H9 (cell line): Measurements from ENCODE around the gene KLRC3. TPM values are rescaled to one million over a fixed set of nuclear protein-coding genes. Genes with fewer than 3 reads are reported as not detected.

Experiments used
- DNase-seq: peaks from one replicate; pipeline ENCODE4 v3.0.0-alpha.2; 2017
- H2AFZ ChIP-seq: one replicate; pipeline ENCODE4 v1.6.1; 2013; ENCODE audit warnings: mild to moderate bottlenecking, low read length, control low read depth, moderate library complexity
- H2AK5ac ChIP-seq: 2 replicates; pipeline ENCODE4 v1.6.1; 2013; ENCODE audit warnings: low read length, control low read depth, mixed read lengths; ENCODE audit not compliant: insufficient read length
- H2BK120ac ChIP-seq: one replicate; pipeline ENCODE4 v1.6.1; 2013; ENCODE audit warnings: low read depth, mild to moderate bottlenecking, low read length, control low read depth, inconsistent platforms; ENCODE audit not compliant: poor library complexity, severe bottlenecking
- H2BK12ac ChIP-seq: 2 replicates; pipeline ENCODE4 v1.6.1; 2013; ENCODE audit warnings: low read length, control low read depth, mixed read lengths, low read depth; ENCODE audit not compliant: insufficient read length
- H2BK15ac ChIP-seq: 2 replicates; pipeline ENCODE4 v1.6.1; 2013; ENCODE audit warnings: low read depth, low read length, control low read depth
- H2BK20ac ChIP-seq: one replicate; pipeline ENCODE4 v1.6.1; 2013; ENCODE audit warnings: low read depth, mild to moderate bottlenecking, low read length, control low read depth, inconsistent platforms; ENCODE audit not compliant: poor library complexity, severe bottlenecking
- H2BK5ac ChIP-seq: 2 replicates; pipeline ENCODE4 v1.6.1; 2013; ENCODE audit warnings: low read length, control low read depth, mixed read lengths; ENCODE audit not compliant: insufficient read length
- H3K14ac ChIP-seq: 2 replicates; pipeline ENCODE4 v1.6.1; 2013; ENCODE audit warnings: low read length, control low read depth; ENCODE audit not compliant: insufficient read depth
- H3K18ac ChIP-seq: 2 replicates; pipeline ENCODE4 v1.6.1; 2013; ENCODE audit warnings: low read depth, mild to moderate bottlenecking, mixed read lengths, low read length, control low read depth; ENCODE audit not compliant: insufficient read length
- H3K23ac ChIP-seq: 2 replicates; pipeline ENCODE4 v1.6.1; 2013; ENCODE audit warnings: low read length, control low read depth, mixed read lengths, low read depth; ENCODE audit not compliant: insufficient read length
- H3K23me2 ChIP-seq: 2 replicates; pipeline ENCODE4 v1.6.1; 2013; ENCODE audit warnings: low read depth, mild to moderate bottlenecking, mixed read lengths, low read length, control low read depth; ENCODE audit not compliant: insufficient read length, poor library complexity, severe bottlenecking
- H3K27ac ChIP-seq: 2 replicates; pipeline ENCODE4 v1.5.1; 2013; ENCODE audit warnings: low read length, control low read depth, mixed read lengths, low read depth; ENCODE audit not compliant: insufficient read length
- H3K27me3 ChIP-seq: 2 replicates; pipeline ENCODE4 v1.6.1; 2013; ENCODE audit warnings: low read length, control low read depth, inconsistent platforms; ENCODE audit not compliant: insufficient read depth
- H3K4ac ChIP-seq: 2 replicates; pipeline ENCODE4 v1.6.1; 2013; ENCODE audit warnings: low read depth, mild to moderate bottlenecking, control low read depth, inconsistent platforms, low read length, moderate library complexity
- H3K4me1 ChIP-seq: 2 replicates; pipeline ENCODE4 v1.6.1; 2013; ENCODE audit warnings: low read length, control low read depth, inconsistent platforms; ENCODE audit not compliant: insufficient read depth
- H3K4me2 ChIP-seq: 2 replicates; pipeline ENCODE4 v1.6.1; 2013; ENCODE audit warnings: low read length, control low read depth, mixed read lengths; ENCODE audit not compliant: insufficient read length, insufficient read depth
- H3K56ac ChIP-seq: 2 replicates; pipeline ENCODE4 v1.6.1; 2013; ENCODE audit warnings: low read depth, mild to moderate bottlenecking, mixed read lengths, low read length, control low read depth; ENCODE audit not compliant: insufficient read length
- H3K79me1 ChIP-seq: 2 replicates; pipeline ENCODE4 v1.6.1; 2013; ENCODE audit warnings: low read depth, mild to moderate bottlenecking, moderate library complexity, low read length, control low read depth, inconsistent platforms; ENCODE audit not compliant: insufficient read depth, poor library complexity, severe bottlenecking
- H3K79me2 ChIP-seq: 2 replicates; pipeline ENCODE4 v1.6.1; 2013; ENCODE audit warnings: low read length, control low read depth, inconsistent platforms; ENCODE audit not compliant: insufficient read depth
- H3K9ac ChIP-seq: 2 replicates; pipeline ENCODE4 v1.6.1; 2013; ENCODE audit warnings: low read length, control low read depth, mixed read lengths; ENCODE audit not compliant: insufficient read length; ENCODE audit errors: extremely low read depth
- H3K9me3 ChIP-seq: one replicate; pipeline ENCODE4 v1.6.1; 2013; ENCODE audit warnings: low read depth, low read length, inconsistent platforms; ENCODE audit not compliant: control insufficient read depth
- H3T11ph ChIP-seq: one replicate; pipeline ENCODE4 v1.6.1; 2013; ENCODE audit warnings: mild to moderate bottlenecking, low read length, control low read depth, inconsistent platforms
- H4K20me1 ChIP-seq: one replicate; pipeline ENCODE4 v1.6.1; 2013; ENCODE audit not compliant: control insufficient read depth, insufficient read length, insufficient read depth
- H4K5ac ChIP-seq: 2 replicates; pipeline ENCODE4 v1.6.1; 2013; ENCODE audit warnings: low read depth, mild to moderate bottlenecking, mixed read lengths, low read length, control low read depth; ENCODE audit not compliant: insufficient read length
- H4K8ac ChIP-seq: replicated peaks from 2 replicates; pipeline ENCODE4 v1.6.1; 2013; ENCODE audit warnings: low read length, control low read depth, mixed read lengths, low read depth; ENCODE audit not compliant: insufficient read length
- H4K91ac ChIP-seq: 2 replicates; pipeline ENCODE4 v1.6.1; 2013; ENCODE audit warnings: low read depth, mild to moderate bottlenecking, moderate library complexity, mixed read lengths, low read length, control low read depth; ENCODE audit not compliant: insufficient read length
- H3K27ac Mint-ChIP-seq, 3 experiments: 2 replicates in 2 of 3; 3 replicates in 1 of 3; pipeline ENCODE4 v1.8.0; 2020 to 2021; ENCODE audit warnings: mixed read lengths in 3 of 3, mild to moderate bottlenecking in 1 of 3, moderate library complexity in 1 of 3
- H3K27me3 Mint-ChIP-seq: 2 replicates; pipeline ENCODE4 v1.8.0; 2021; ENCODE audit warnings: low read depth, mild to moderate bottlenecking, moderate library complexity, mixed read lengths
- H3K36me3 Mint-ChIP-seq, 3 experiments: 2 replicates in 2 of 3; 3 replicates in 1 of 3; pipeline ENCODE4 v1.8.0; 2020 to 2021; ENCODE audit warnings: low read depth in 3 of 3, mixed read lengths in 3 of 3; ENCODE audit not compliant: insufficient read depth in 1 of 3
- H3K4me1 Mint-ChIP-seq, 2 experiments: 2 replicates each; pipeline ENCODE4 v1.8.0; 2020; ENCODE audit warnings: mixed read lengths in 2 of 2
- H3K4me3 Mint-ChIP-seq, 2 experiments: 2 replicates in 1 of 2; 3 replicates in 1 of 2; pipeline ENCODE4 v1.8.0; 2020 to 2021; ENCODE audit warnings: mild to moderate bottlenecking in 2 of 2, mixed read lengths in 2 of 2, moderate library complexity in 1 of 2
- H3K9me3 Mint-ChIP-seq, 2 experiments: 2 replicates in 1 of 2; 3 replicates in 1 of 2; pipeline ENCODE4 v1.8.0; 2020; ENCODE audit warnings: mild to moderate bottlenecking in 2 of 2, mixed read lengths in 2 of 2, moderate library complexity in 1 of 2
- WGBS: extraction: QIAGEN DNeasy Blood & Tissue Kit; methylation state at CpG from one replicate; pipeline ENCODE4 v1.1.7; 2013; ENCODE audit warnings: missing lambda C conversion rate, low lambda C conversion rate, mixed read lengths; ENCODE audit not compliant: insufficient read length; ENCODE audit errors: extremely low coverage; 5-methylcytosine and 5-hydroxymethylcytosine counted together
- total RNA-seq: library from RNA; stranded (reverse); gene quantifications from 2 replicates; pipeline ENCODE4 v1.2.1, GENCODE V29; 2021
- TF ChIP-seq, protein P1 (sequence below): fragments of 200-600 bp; sonication (generic); conservative IDR thresholded peaks from 3 replicates; pipeline ENCODE4 v1.8.0; 2021; ENCODE audit warnings: antibody characterized with exemption, mild to moderate bottlenecking

KLRC3 gene
- total RNA-seq, 1 experiment from 2014 or later = not detected

DNA sequence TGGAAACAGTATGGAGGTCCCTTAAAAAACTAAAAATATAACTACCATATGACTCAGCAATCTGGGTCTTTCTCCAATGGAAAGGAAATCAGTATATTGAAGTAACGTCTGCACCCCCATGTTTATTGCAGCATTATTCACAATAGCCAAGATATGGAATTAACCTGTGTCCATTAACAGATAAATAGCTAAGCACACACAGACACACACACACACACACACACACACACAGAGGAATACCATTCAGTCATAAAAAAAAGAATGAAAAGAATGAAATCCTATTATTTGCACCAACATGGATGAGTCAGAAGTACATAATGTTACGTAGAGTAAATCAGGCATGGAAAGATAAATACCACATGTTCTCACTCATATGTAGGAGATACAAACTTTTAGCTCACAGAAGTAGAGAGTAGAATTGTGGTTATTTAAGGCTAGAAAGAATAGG is 35.2 kb downstream of the KLRC3 start:
- Mint-ChIP-seq H3K27me3 (no peaks in the 10 kb centered on the region), H3K9me3 (peaks cover 1 to 4% of the 10 kb centered on the region in 2 experiments; a peak in 2 of 5 replicates), H3K4me1 (no peaks in the 10 kb centered on the region), H3K4me3 (no peak overlapping the region), H3K36me3 (no peaks in the 10 kb centered on the region), H3K27ac (no peak overlapping the region)
- Histone ChIP-seq H4K91ac (no peak overlapping the region), H2BK5ac (no peak overlapping the region), H3K79me1 (no peaks in the 10 kb centered on the region), H2AK5ac (no peak overlapping the region), H2BK20ac (no peak overlapping the region), H2AFZ (no peak overlapping the region), H3K27me3 (no peaks in the 10 kb centered on the region), H3K56ac (no peak overlapping the region), H3K23ac (no peak overlapping the region), H3K4me1 (no peaks in the 10 kb centered on the region), H2BK15ac (no peak overlapping the region), H3K23me2 (no peaks in the 10 kb centered on the region), H4K5ac (no peak overlapping the region), H3K9me3 (no peaks in the 10 kb centered on the region), H3K18ac (no peak overlapping the region), H3K27ac (no peak overlapping the region), H3K4me2 (no peak overlapping the region), H2BK12ac (no peak overlapping the region), H3K79me2 (no peaks in the 10 kb centered on the region), H3K4ac (no peak overlapping the region), H3K14ac (no peak overlapping the region), H3T11ph (no peak overlapping the region), H4K20me1 (no peaks in the 10 kb centered on the region), H3K9ac (no peak overlapping the region), H4K8ac (no peak overlapping the region), H2BK120ac (no peak overlapping the region)
- no peak for DNase-seq
- no CpG with 5 or more reads among the region's 2 CpGs for WGBS
- TF ChIP-seq, protein P1, sequence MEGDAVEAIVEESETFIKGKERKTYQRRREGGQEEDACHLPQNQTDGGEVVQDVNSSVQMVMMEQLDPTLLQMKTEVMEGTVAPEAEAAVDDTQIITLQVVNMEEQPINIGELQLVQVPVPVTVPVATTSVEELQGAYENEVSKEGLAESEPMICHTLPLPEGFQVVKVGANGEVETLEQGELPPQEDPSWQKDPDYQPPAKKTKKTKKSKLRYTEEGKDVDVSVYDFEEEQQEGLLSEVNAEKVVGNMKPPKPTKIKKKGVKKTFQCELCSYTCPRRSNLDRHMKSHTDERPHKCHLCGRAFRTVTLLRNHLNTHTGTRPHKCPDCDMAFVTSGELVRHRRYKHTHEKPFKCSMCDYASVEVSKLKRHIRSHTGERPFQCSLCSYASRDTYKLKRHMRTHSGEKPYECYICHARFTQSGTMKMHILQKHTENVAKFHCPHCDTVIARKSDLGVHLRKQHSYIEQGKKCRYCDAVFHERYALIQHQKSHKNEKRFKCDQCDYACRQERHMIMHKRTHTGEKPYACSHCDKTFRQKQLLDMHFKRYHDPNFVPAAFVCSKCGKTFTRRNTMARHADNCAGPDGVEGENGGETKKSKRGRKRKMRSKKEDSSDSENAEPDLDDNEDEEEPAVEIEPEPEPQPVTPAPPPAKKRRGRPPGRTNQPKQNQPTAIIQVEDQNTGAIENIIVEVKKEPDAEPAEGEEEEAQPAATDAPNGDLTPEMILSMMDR = no peak
